IMR-90 (cell line): ENCODE results near the gene ZC3H14. TPM values are rescaled to one million over a fixed set of nuclear protein-coding genes. Genes with fewer than 3 reads are reported as not detected.

Source experiments
- ATAC-seq: fragments of 200-7000 bp; cut with Tn5 transposase; 2 replicates; pipeline ENCODE4 v1.9.1; 2020; ENCODE audit warnings: low read depth, mild to moderate bottlenecking, moderate library complexity
- BruUV-seq: library from RNA; stranded (reverse); fragments of 400-500 nt; replicated peaks from 2 replicates; lab custom pipeline; 2021; lab: Mats Ljungman, UMichigan
- CTCF ChIA-PET: fragments of 300-600 bp; formaldehyde crosslinking; extraction: SDS; loops from one replicate; lab custom pipeline; 2021; ENCODE audit warnings: antibody characterized with exemption; lab: Yijun Ruan, JAX
- POLR2A ChIA-PET: fragments of 300-600 bp; sonication (Branson Sonifier 250); formaldehyde crosslinking; loops from one replicate; lab custom pipeline; 2022; ENCODE audit warnings: antibody characterized with exemption; ENCODE audit not compliant: unreplicated experiment; lab: Charles Lee
- DNase-seq: peaks from one replicate; pipeline ENCODE4 v3.0.0; 2013
- H2AFZ ChIP-seq: replicated peaks from 2 replicates; pipeline ENCODE3; 2013; ENCODE audit warnings: low read length, mild to moderate bottlenecking; ENCODE audit not compliant: poor library complexity
- H2AK5ac ChIP-seq: 2 replicates; pipeline ENCODE4 v1.6.1; 2013; ENCODE audit warnings: low read depth, low read length, inconsistent platforms
- H2AK9ac ChIP-seq: replicated peaks from 2 replicates; pipeline ENCODE3; 2013; ENCODE audit warnings: mild to moderate bottlenecking, low read depth, low read length, moderate library complexity; ENCODE audit not compliant: poor library complexity
- H2BK120ac ChIP-seq: 2 replicates; pipeline ENCODE4 v1.6.1; 2013; ENCODE audit warnings: low read depth, low read length, inconsistent platforms
- H2BK15ac ChIP-seq: 3 replicates; pipeline ENCODE4 v1.6.1; 2013; ENCODE audit warnings: low read depth, low read length, inconsistent platforms
- H2BK20ac ChIP-seq: 2 replicates; pipeline ENCODE4 v1.6.1; 2013; ENCODE audit warnings: low read depth, mild to moderate bottlenecking, inconsistent platforms, low read length, moderate library complexity
- H2BK5ac ChIP-seq: 2 replicates; pipeline ENCODE4 v1.6.1; 2013; ENCODE audit warnings: mild to moderate bottlenecking, low read depth, low read length, inconsistent platforms; ENCODE audit not compliant: poor library complexity, severe bottlenecking
- H3K14ac ChIP-seq: replicated peaks from 2 replicates; pipeline ENCODE4 v1.6.1; 2013; ENCODE audit warnings: low read depth, low read length, inconsistent platforms
- H3K18ac ChIP-seq: 2 replicates; pipeline ENCODE4 v1.6.1; 2013; ENCODE audit warnings: low read depth, low read length, control low read depth
- H3K23ac ChIP-seq: 2 replicates; pipeline ENCODE4 v1.6.1; 2013; ENCODE audit warnings: low read depth, low read length, inconsistent platforms
- H3K27ac ChIP-seq: 2 replicates; pipeline ENCODE4 v1.5.1; 2013; ENCODE audit warnings: mild to moderate bottlenecking, control low read depth, low read length; ENCODE audit not compliant: insufficient read depth
- H3K27me3 ChIP-seq: 2 replicates; pipeline ENCODE4 v1.6.1; 2013; ENCODE audit warnings: low read length; ENCODE audit not compliant: control insufficient read depth, insufficient read depth
- H3K36me3 ChIP-seq: 2 replicates; pipeline ENCODE4 v1.6.1; 2013; ENCODE audit warnings: low read length, mixed read lengths; ENCODE audit not compliant: control insufficient read depth, insufficient read depth
- H3K4ac ChIP-seq: 2 replicates; pipeline ENCODE4 v1.6.1; 2013; ENCODE audit warnings: low read depth, low read length, inconsistent platforms
- H3K4me1 ChIP-seq: 2 replicates; pipeline ENCODE4 v1.6.1; 2013; ENCODE audit warnings: low read length, mixed read lengths; ENCODE audit not compliant: control insufficient read depth, insufficient read depth
- H3K4me2 ChIP-seq: 2 replicates; pipeline ENCODE4 v1.6.1; 2013; ENCODE audit warnings: low read depth, mild to moderate bottlenecking, control low read depth, low read length, moderate library complexity
- H3K4me3 ChIP-seq: 2 replicates; pipeline ENCODE4 v1.5.1; 2013; ENCODE audit warnings: low read depth, mild to moderate bottlenecking, control low read depth, low read length, moderate library complexity; ENCODE audit not compliant: insufficient read depth
- H3K56ac ChIP-seq: 2 replicates; pipeline ENCODE4 v1.6.1; 2013; ENCODE audit warnings: low read length, inconsistent platforms; ENCODE audit not compliant: insufficient read depth; ENCODE audit errors: extremely low read depth
- H3K79me1 ChIP-seq, 2 experiments: 2 replicates each; pipeline ENCODE4 v1.6.1; 2013; ENCODE audit warnings: low read length in 2 of 2, inconsistent platforms in 1 of 2, low read depth in 1 of 2
- H3K9ac ChIP-seq: 2 replicates; pipeline ENCODE4 v1.6.1; 2013; ENCODE audit warnings: low read depth, low read length, control low read depth
- H3K9me1 ChIP-seq: 2 replicates; pipeline ENCODE4 v1.6.1; 2013; ENCODE audit warnings: low read length, inconsistent platforms; ENCODE audit not compliant: insufficient read depth
- H3K9me3 ChIP-seq: 2 replicates; pipeline ENCODE4 v1.6.1; 2013; ENCODE audit warnings: low read length; ENCODE audit not compliant: control insufficient read depth, insufficient read depth
- H4K20me1 ChIP-seq: 2 replicates; pipeline ENCODE4 v1.6.1; 2013; ENCODE audit warnings: low read length, inconsistent platforms; ENCODE audit not compliant: insufficient read depth
- H4K5ac ChIP-seq: 2 replicates; pipeline ENCODE4 v1.6.1; 2013; ENCODE audit warnings: mild to moderate bottlenecking, low read depth, low read length, control low read depth
- H4K8ac ChIP-seq, 2 experiments: 2 replicates each; pipeline ENCODE4 v1.6.1; 2013; ENCODE audit warnings: low read depth in 2 of 2, low read length in 2 of 2, control low read depth in 1 of 2, inconsistent platforms in 1 of 2
- H4K91ac ChIP-seq: 2 replicates; pipeline ENCODE4 v1.6.1; 2013; ENCODE audit warnings: low read depth, low read length, inconsistent platforms; ENCODE audit not compliant: insufficient read depth
- BHLHE40 ChIP-seq: fragments of 150-350 bp; IDR thresholded peaks from 2 replicates; pipeline ENCODE4 v1.6.1; 2016; ENCODE audit warnings: mild to moderate bottlenecking, low read depth, low read length
- MXI1 ChIP-seq: IDR thresholded peaks from 2 replicates; pipeline ENCODE4 v1.6.1; 2012; ENCODE audit warnings: low read depth, mild to moderate bottlenecking, low read length, moderate library complexity, borderline replicate concordance
- WGBS, 2 experiments: methylation state at CpG; one replicate each; pipeline versions ENCODE4 v1.1.5 to v1.1.7; 2013; ENCODE audit warnings: missing lambda C conversion rate in 2 of 2; ENCODE audit not compliant: insufficient read length in 1 of 2; ENCODE audit errors: extremely low coverage in 2 of 2; 5-methylcytosine and 5-hydroxymethylcytosine counted together
- dilution Hi-C: fragments of 300-500 bp; cut with HindIII; formaldehyde crosslinking; loops from one replicate; pipeline ENCODE4 v1.14.3; 2018; ENCODE audit warnings: low sequenced_read_pairs; ENCODE audit not compliant: unreplicated experiment
- in situ Hi-C: fragments of 300-500 bp; cut with MboI; formaldehyde crosslinking; loops from 3 replicates; pipeline ENCODE4 v1.14.3; 2019; ENCODE audit warnings: low sequenced_read_pairs, inconsistent platforms, mixed read lengths
- intact Hi-C: fragments of 100-400 bp; cut with micrococcal nuclease; formaldehyde crosslinking; loops from 2 replicates; pipeline ENCODE4 v1.10.0; 2022
- polyA plus RNA-seq, 3 experiments: library from polyadenylated mRNA; depleted of rRNA; stranded (reverse); fragments of >200 nt; gene quantifications; 2 replicates each; pipeline ENCODE4 v1.2.3, GENCODE V29; 2012; ENCODE audit warnings: low replicate concordance in 1 of 3
- total RNA-seq: library from RNA; depleted of rRNA; stranded (reverse); fragments of >200 nt; gene quantifications from 2 replicates; pipeline ENCODE4 v1.2.3, GENCODE V29; 2012
- TF ChIP-seq, protein P1 (sequence below): conservative IDR thresholded peaks from 2 replicates; pipeline ENCODE4 v1.5.1; 2012; ENCODE audit warnings: mild to moderate bottlenecking, low read depth, low read length, improper control_type of control experiment
- TF ChIP-seq, protein P2 (sequence below): fragments of 150-350 bp; IDR thresholded peaks from 2 replicates; pipeline ENCODE4 v1.6.1; 2017; ENCODE audit warnings: mild to moderate bottlenecking, antibody characterized with exemption, low read length, low read depth

ZC3H14 gene
- total and polyA plus RNA-seq, 2 of the 4 experiments (the other 2 are of a cell fraction), result 72.5 to 111 TPM

DNA sequence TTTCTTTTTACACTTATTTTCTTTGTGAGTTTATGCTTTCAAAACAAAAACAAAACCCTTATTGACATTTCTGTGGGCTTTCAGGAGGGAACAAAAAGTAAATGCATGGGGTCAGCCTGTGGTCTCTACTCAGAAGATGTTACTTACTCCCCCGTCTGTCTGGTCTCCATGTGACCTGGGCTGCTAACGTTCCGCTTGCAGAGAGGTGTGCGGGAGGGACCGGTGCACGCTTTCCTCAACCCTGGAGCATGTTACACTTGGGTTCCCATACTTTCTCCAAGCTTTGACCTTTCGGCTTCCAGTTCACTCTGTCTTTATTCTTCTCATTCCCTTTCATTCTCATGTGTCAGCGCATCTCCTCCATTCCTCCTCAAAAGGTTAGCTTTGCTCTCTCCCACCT lies 36.5 kb downstream of the ZC3H14 start:
- Histone ChIP-seq H3K9me1 (peaks cover 5% of the 10 kb centered on the region; the same call in 1 of the 2 replicates), H2BK20ac (no peak overlapping the region), H2BK5ac (no peak overlapping the region), H3K4me3 (no peak overlapping the region), H3K27ac (no peak overlapping the region), H4K5ac (no peak overlapping the region), H3K9ac (no peak overlapping the region), H4K8ac (no peak overlapping the region), H3K56ac (no peak overlapping the region), H2AFZ (no peak overlapping the region), H2BK15ac (no peak overlapping the region), H3K4me1 (no peaks in the 10 kb centered on the region; the same call in 1 of the 2 replicates), H3K14ac (no peak overlapping the region), H2AK9ac (no peak overlapping the region), H3K4ac (no peak overlapping the region), H3K36me3 (peaks cover 52% of the 10 kb centered on the region), H4K91ac (no peak overlapping the region), H2AK5ac (no peak overlapping the region), H2BK120ac (no peak overlapping the region), H3K23ac (no peak overlapping the region), H3K4me2 (no peak overlapping the region), H3K79me1 (peaks cover 13 to 41% of the 10 kb centered on the region in 2 experiments; a peak in 3 of 4 replicates), H3K27me3 (no peaks in the 10 kb centered on the region), H3K9me3 (no peaks in the 10 kb centered on the region), H4K20me1 (peaks cover 4% of the 10 kb centered on the region; the same call in 1 of the 2 replicates), H3K18ac (no peak overlapping the region)
- ChIA-PET CTCF (no interaction called here), POLR2A (no interaction called here)
- TF ChIP-seq, protein P1, sequence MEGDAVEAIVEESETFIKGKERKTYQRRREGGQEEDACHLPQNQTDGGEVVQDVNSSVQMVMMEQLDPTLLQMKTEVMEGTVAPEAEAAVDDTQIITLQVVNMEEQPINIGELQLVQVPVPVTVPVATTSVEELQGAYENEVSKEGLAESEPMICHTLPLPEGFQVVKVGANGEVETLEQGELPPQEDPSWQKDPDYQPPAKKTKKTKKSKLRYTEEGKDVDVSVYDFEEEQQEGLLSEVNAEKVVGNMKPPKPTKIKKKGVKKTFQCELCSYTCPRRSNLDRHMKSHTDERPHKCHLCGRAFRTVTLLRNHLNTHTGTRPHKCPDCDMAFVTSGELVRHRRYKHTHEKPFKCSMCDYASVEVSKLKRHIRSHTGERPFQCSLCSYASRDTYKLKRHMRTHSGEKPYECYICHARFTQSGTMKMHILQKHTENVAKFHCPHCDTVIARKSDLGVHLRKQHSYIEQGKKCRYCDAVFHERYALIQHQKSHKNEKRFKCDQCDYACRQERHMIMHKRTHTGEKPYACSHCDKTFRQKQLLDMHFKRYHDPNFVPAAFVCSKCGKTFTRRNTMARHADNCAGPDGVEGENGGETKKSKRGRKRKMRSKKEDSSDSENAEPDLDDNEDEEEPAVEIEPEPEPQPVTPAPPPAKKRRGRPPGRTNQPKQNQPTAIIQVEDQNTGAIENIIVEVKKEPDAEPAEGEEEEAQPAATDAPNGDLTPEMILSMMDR, result no peak
- TF ChIP-seq MXI1, result no peak
- TF ChIP-seq, protein P2, sequence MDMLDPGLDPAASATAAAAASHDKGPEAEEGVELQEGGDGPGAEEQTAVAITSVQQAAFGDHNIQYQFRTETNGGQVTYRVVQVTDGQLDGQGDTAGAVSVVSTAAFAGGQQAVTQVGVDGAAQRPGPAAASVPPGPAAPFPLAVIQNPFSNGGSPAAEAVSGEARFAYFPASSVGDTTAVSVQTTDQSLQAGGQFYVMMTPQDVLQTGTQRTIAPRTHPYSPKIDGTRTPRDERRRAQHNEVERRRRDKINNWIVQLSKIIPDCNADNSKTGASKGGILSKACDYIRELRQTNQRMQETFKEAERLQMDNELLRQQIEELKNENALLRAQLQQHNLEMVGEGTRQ, result no peak
- TF ChIP-seq BHLHE40, result no peak
- WGBS, 2 experiments, result 95% methylated on average over 6 of the region's 8 CpGs; no CpG with 5 or more reads in 1 of the 2 experiments
- intact Hi-C loops, result no loop called here
- in situ Hi-C loops, result no loop called here
- DNase-seq (no peak), ATAC-seq (no peak)
- no TSS peak for BruUV-seq
- dilution Hi-C loops, result no loop called here
